Vagina (tissue), 2 donors: ENCODE data around the gene IQSEC3.

Source experiments
- CTCF ChIP-seq, 3 experiments: fragments of 450-650 bp in 2 of 3; fragments of 200-600 bp in 1 of 3; sonication (generic) in 1 of 3; IDR thresholded peaks; one replicate each; pipeline ENCODE4 v1.5.1; 2017 to 2019; ENCODE audit warnings: antibody characterized with exemption in 3 of 3, mild to moderate bottlenecking in 2 of 3, moderate library complexity in 2 of 3
- POLR2A ChIP-seq, 2 donors: fragments of 450-650 bp; IDR thresholded peaks; one replicate each; pipeline ENCODE4 v1.6.1; 2017; ENCODE audit warnings: antibody characterized with exemption in 2 of 2, mild to moderate bottlenecking in 2 of 2, moderate library complexity in 2 of 2
- POLR2AphosphoS5 ChIP-seq, 2 donors: sonication (generic); formaldehyde crosslinking; IDR thresholded peaks; one replicate each; pipeline ENCODE4 v1.9.0; 2017; ENCODE audit warnings: antibody characterized with exemption in 2 of 2, mild to moderate bottlenecking in 2 of 2, low read depth in 1 of 2; ENCODE audit not compliant: insufficient read depth in 1 of 2

GRCh38 chr12:21301-22189 is 45.0 kb upstream of the IQSEC3 start:
- TF ChIP-seq CTCF (IDR thresholded peaks at IDR 0.05) (no peak), POLR2A (IDR thresholded peaks at IDR 0.05) (no peak), POLR2AphosphoS5 (IDR thresholded peaks at IDR 0.05; ENCODE audit: insufficient read depth in 1 of 2, low read depth in 1 of 2) (no peak)
